Astrocyte (in vitro differentiated cells and primary cell): ENCODE data around the gene ANOS1.
"Not testable (repeated sequence)": the region's sequence is repeated elsewhere in the genome, so short reads cannot be mapped to it uniquely, and the experiment has no call there.

Experiments
- CTCF ChIP-seq: IDR thresholded peaks from 2 replicates; pipeline ENCODE4 v1.5.1; 2011; ENCODE audit warnings: low read depth, mild to moderate bottlenecking, inconsistent platforms, low read length, moderate library complexity; ENCODE audit not compliant: insufficient read depth
- EZH2 ChIP-seq: IDR thresholded peaks from 2 replicates; pipeline ENCODE4 v1.6.1; 2012; ENCODE audit warnings: mild to moderate bottlenecking, low read length, inconsistent platforms; ENCODE audit not compliant: insufficient read depth

- not testable (repeated sequence) for TF ChIP-seq CTCF, EZH2
These were observed 25.9 kb upstream of the ANOS1 start for GRCh38 chrX:8757609-8758389.
